NB4 (cell line): ENCODE data around the gene SEMA4C.

ENCODE experiments used
- DNase-seq: peaks from one replicate; pipeline ENCODE4 v3.0.0; 2010; ENCODE audit warnings: low read depth
- H3K4me3 ChIP-seq: one replicate; pipeline ENCODE4 v1.5.1; 2011; ENCODE audit warnings: mild to moderate bottlenecking, low read depth, low read length, moderate library complexity
- MYC ChIP-seq: IDR thresholded peaks from 2 replicates; pipeline ENCODE4 v1.6.1; 2011; ENCODE audit warnings: low read depth, low read length
- POLR2A ChIP-seq: IDR thresholded peaks from 2 replicates; pipeline ENCODE4 v1.6.1; 2011; ENCODE audit warnings: mild to moderate bottlenecking; ENCODE audit not compliant: insufficient read length; ENCODE audit errors: extremely low read depth
- TF ChIP-seq, protein P1 (sequence below): IDR thresholded peaks from 2 replicates; pipeline ENCODE4 v1.6.1; 2011; ENCODE audit warnings: low read depth, low read length
- TF ChIP-seq, protein P2 (sequence below): IDR thresholded peaks from one replicate; pipeline ENCODE4 v1.5.1; 2012; ENCODE audit warnings: low read depth, low read length

The SEMA4C gene

DNA sequence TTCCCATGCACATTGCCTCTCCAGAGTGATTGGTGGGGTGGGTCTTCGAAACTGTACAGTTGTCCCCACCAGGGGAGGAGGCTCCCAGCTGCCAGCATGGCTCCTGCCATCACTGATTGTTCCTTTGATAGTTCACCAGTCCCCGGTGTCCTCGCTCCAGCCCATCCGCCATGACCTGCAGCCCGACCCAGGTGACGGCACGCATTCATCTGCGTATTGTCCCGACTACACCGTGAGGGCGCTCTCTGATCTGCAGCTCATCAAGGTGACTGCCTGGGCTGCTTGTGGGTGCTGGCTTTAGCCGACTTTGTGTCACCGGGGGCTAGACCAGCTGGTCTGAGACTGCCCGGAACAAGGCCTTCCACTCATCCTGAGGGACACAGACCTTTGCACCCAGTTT is 41.4 kb downstream of the SEMA4C start:
- TF ChIP-seq POLR2A (no peak), MYC (no peak)
- TF ChIP-seq, protein P1, sequence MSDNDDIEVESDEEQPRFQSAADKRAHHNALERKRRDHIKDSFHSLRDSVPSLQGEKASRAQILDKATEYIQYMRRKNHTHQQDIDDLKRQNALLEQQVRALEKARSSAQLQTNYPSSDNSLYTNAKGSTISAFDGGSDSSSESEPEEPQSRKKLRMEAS, result no peak
- TF ChIP-seq, protein P2, sequence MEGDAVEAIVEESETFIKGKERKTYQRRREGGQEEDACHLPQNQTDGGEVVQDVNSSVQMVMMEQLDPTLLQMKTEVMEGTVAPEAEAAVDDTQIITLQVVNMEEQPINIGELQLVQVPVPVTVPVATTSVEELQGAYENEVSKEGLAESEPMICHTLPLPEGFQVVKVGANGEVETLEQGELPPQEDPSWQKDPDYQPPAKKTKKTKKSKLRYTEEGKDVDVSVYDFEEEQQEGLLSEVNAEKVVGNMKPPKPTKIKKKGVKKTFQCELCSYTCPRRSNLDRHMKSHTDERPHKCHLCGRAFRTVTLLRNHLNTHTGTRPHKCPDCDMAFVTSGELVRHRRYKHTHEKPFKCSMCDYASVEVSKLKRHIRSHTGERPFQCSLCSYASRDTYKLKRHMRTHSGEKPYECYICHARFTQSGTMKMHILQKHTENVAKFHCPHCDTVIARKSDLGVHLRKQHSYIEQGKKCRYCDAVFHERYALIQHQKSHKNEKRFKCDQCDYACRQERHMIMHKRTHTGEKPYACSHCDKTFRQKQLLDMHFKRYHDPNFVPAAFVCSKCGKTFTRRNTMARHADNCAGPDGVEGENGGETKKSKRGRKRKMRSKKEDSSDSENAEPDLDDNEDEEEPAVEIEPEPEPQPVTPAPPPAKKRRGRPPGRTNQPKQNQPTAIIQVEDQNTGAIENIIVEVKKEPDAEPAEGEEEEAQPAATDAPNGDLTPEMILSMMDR, result no peak
- DNase-seq, result no peak

DNA sequence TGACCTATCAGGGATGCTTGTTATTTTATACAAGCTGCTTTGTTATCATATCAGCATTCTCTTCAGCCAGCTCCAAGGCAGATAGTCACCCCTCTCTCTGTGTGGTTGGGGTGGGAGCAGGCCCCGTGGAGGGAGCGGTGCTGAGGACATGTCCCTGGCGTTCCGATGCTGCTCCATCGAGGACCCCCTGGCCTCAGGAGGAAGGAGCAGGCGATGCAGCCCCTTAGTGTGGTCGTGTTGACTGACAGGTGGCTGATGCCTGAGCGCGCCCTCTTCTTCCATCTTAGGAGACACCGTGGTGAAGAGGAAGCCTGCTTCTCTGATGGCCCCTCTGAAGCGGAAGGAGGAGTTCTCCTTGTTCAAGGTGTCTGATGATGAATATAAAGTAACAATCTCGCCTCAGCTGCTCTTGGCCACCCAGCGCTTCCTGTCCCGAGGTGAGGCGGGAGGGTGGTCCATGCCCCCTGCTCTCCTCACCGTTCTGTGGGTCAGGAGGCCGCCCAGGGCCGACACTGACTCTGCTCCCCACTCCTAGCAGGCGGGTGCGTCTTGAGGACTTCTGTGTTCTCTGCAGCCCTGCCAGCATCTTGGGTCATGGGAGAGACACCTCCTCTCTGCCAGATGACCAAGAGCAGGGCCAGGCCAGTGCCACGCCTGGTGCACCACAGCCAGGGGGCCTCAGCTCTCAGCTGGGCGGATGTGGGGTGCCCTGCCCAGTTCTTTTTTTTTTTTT is 43.2 kb downstream of the SEMA4C start:
- TF ChIP-seq, protein P1, result no peak
- TF ChIP-seq, protein P2, result no peak
- TF ChIP-seq MYC (no peak), POLR2A (no peak)
- DNase-seq, result no peak
- no peak overlapping the region for H3K4me3 ChIP-seq

More for the DNA sequence above, 41.4 kb downstream of the SEMA4C start:
- no peak overlapping the region for H3K4me3 ChIP-seq

DNA sequence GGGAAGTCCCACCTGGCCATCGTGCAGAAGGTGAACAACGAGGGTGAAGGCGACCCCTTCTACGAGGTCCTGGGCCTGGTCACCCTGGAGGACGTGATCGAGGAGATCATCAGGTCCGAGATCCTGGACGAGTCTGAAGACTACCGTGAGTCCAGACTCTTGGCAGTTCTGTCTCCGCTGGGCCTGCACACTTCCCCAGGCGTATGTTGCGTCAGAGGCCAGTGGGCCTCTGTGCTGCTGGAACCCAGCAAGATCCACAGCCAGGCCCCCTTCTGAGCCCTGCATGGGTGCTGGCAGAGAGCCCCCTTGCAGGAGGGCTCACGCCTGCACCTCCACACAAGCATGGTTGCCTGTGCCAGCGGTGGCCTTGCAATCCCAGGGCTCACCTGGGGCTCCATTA is 44.8 kb downstream of the SEMA4C start:
- no peak for DNase-seq
- TF ChIP-seq, protein P2, result no peak
- no peak for TF ChIP-seq POLR2A
- no peak for TF ChIP-seq MYC
- TF ChIP-seq, protein P1, result no peak
- H3K4me3 ChIP-seq, result no peak overlapping the region

DNA sequence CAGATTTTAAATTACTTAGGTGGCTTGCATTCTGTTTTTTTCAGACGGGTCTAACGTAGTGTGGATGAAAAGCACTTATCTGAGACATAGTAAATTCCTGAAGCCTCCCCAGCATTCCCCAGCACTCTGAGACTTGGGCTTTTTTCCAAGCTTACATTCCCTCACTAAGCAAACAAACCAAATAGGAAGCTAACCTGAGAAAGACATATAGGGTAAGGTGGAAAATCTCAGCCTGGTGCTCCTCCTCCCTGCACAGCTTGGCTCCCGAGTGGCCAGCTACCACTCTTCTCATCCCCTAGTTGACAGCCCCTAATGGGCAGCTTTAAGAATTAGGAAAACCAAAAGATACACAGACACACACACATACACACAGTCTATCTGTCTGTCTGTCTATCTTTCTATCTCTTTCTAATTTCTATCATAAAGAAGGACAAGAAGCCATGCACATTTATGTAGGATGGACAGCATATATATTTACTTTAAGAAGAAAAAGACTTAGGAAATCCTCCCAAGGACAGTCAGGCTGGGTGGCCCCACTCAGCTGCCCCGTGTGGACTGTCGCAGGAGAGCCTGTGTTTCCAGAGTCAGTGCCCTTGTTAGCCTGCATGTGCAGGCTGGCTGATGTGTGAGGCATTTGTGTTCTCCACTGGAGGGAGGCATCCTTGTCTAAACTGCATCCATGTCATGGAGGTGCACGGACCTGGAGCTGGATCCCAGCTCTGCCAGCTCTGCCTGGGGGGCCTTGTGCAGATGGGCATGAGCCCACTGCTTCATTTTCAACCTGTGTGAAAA is 45.6 kb downstream of the SEMA4C start:
- H3K4me3 ChIP-seq, result no peak overlapping the region
- DNase-seq, result no peak
- TF ChIP-seq, protein P1, result no peak
- TF ChIP-seq, protein P2, result no peak
- TF ChIP-seq MYC, result no peak
- TF ChIP-seq POLR2A, result no peak

DNA sequence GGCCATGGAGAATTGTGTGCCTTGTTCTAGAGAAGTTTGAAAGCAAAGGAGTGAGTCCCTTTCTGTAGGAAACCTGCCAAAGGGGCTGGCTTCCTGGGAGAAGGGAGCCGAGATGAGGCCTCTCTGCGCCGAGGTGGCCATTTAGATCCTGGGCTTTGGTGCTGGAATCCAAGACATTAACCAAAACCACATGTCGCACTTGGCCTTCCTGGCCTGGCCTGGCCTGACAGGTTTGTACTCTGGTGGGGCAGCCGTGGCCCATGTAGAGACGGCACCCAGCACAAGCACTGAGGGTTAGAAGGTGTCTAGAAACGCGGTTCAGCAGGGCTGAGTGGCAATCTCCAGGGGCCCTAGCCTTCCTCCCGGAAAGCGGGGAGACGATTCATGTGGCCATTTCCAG is 46.7 kb downstream of the SEMA4C start:
- no peak for TF ChIP-seq POLR2A
- TF ChIP-seq MYC, result no peak
- TF ChIP-seq, protein P1, result no peak
- TF ChIP-seq, protein P2, result no peak
- H3K4me3 ChIP-seq, result no peak overlapping the region
- no peak for DNase-seq
